ENCODE results near the gene MSLN.

MSLN gene

GRCh38 chr16:776824-777223 lies 16.3 kb downstream of the MSLN start:
- no peak for DNase-seq (ENCODE audit: low spot score)

DNA sequence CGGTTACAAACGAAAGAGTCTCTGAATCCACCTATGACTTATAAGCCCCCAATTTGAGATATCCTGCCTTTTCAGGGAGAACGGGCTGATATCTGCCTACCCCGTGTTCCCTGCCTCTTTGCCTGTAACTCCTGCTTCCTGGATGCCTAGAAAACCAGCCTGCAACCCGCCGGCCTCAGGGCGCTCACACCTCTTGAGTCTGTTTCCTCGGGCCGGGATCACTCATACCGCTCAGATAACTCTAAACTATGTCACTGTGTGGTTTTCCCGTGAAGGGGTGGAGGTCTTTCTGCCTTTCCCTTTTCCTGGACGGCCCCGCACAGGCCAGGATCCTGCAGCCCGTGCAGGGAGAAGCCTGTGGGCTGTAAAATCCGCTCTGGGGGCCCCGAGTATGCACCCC lies 17.3 kb downstream of the MSLN start:
- DNase-seq (ENCODE audit: low spot score): no peak

DNA sequence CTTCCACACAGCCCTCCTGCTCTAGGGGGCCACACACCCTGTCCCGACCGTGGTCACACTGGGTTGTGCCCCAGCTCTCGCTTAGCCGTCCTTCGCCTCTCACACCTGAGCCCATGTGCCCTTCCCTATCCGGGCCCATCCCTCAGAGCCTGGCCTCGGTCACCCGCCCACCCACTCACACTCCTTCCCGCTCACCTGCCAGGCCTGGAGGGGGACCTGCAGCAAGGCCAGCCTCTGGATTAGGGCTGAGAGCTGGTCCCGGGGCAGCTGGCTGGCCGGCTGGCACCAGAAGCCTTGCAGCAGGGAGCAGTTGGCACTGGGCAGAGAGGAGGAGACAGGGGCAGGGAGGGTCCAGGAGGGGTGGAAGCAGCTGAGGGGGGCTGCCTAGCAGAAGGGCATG lies 17.9 kb downstream of the MSLN start:
- no peak for DNase-seq (ENCODE audit: low spot score)

GRCh38 chr16:778909-779527 lies 18.5 kb downstream of the MSLN start:
- DNase-seq (ENCODE audit: low spot score): no peak

DNA sequence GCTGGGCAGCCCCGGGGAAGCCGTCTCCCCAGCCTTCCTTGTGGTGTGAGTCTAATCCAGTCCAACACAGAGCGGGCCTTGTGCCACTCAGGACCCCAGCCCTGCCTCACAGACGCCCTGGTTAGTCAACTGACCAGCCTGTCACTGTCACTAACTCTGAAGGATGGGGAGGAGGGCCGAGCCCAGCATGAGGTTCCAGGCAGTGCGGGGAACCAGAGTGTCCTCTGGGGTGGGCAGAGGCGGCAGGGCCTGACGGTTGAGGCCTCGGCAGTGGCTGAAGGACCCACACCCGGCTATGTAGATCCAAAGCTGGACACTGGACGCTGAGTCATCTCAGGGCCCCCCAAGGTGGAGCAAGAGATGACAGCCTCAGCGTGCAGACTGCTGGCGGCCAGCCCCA lies 19.0 kb downstream of the MSLN start:
- DNase-seq (ENCODE audit: low spot score): no peak

DNA sequence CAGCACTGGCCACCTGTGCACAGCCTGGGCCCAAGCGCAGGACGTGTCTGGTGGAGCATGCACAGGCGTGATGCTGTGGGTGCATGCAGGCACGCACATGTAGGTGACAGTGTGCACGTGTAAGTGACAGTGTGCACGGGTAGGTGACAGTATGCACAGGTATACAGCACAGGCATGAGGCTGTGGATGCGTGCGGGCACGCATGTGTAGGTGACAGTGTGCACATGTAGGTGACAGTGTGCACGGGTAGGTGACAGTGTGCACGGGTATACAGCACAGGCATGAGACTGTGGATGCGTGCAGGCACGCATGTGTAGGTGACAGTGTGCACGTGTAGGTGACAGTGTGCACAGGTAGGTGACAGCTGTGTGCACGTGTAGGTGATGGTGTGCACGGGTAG lies 19.8 kb downstream of the MSLN start:
- no peak for DNase-seq (ENCODE audit: low spot score)

GRCh38 chr16:781346-782010 lies 20.9 kb downstream of the MSLN start:
- DNase-seq (ENCODE audit: low spot score): no peak

DNA sequence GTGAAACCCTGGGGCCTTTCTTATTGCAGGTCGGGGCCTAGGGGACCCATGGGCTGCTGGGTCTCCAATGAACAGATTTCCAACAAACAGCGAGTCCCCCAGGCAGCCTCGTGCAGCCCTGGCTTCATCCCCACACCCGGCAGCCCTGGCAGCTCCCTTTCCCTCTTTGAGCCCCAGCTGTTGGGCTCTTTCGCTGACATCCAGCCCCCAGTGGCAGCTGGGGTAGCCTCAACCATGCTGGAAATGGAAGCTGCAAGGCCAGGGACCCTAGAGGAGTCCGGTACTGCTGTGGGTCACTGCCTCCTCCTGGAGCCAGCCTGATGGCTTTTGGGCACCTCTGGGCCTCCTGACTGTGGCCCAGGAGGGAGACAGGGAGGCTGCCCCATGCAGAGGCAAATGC lies 21.7 kb downstream of the MSLN start:
- DNase-seq (ENCODE audit: low spot score): no peak

DNA sequence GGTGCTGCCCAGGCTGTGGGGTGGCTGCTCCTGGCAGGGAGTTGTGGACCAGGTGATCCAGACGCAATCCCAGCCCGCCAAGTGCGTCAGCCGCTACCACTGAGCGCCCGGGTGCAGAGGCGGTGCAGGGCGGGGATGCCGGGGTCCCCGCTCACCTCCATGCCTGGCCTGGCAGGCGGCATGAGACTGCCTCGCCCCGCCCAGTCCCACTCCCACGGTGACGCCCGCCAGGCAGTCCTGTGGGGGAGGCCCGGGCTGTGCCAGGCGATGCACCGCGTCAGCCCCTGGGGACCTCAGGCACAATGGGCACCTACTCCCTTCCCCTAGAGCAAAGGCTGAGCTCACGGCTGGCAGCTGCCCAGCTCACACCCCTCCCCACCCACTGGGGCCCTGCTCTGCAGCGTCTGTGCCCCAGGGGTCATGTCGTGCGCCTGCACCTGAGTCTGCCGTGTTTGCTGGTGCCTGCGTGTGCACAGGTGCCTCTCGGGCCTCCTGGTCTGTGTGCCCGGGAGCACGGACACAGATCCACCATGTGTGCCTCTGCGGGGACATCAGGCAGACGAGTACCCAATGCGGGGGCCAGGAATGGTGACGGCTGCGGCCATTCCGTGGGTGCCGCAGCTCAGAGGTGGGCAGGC lies 22.4 kb downstream of the MSLN start:
- DNase-seq (ENCODE audit: low spot score): no peak

- no peak for DNase-seq (ENCODE audit: low spot score)
These were observed 23.0 kb downstream of the MSLN start for GRCh38 chr16:783404-784161.

DNA sequence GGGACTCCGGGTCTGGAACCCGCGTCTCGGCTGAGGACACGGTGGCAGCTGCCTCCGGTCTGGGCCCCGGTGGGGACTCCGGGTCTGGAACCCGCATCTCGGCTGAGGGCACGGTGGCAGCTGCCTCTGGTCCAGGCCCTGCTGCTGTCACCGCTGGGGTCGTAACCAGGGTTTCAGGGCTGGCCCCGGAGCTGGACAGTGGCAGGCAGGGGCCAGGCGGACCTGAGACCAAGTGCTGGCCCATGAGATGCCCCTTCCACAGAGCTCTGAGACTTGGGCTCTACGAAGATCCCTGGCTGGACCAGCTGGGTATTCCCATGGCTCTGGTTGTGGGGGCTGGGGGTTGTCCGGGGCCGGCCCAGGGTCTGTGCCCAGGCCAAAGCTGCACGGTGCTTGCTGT lies 23.9 kb downstream of the MSLN start:
- DNase-seq (ENCODE audit: low spot score): no peak

DNA sequence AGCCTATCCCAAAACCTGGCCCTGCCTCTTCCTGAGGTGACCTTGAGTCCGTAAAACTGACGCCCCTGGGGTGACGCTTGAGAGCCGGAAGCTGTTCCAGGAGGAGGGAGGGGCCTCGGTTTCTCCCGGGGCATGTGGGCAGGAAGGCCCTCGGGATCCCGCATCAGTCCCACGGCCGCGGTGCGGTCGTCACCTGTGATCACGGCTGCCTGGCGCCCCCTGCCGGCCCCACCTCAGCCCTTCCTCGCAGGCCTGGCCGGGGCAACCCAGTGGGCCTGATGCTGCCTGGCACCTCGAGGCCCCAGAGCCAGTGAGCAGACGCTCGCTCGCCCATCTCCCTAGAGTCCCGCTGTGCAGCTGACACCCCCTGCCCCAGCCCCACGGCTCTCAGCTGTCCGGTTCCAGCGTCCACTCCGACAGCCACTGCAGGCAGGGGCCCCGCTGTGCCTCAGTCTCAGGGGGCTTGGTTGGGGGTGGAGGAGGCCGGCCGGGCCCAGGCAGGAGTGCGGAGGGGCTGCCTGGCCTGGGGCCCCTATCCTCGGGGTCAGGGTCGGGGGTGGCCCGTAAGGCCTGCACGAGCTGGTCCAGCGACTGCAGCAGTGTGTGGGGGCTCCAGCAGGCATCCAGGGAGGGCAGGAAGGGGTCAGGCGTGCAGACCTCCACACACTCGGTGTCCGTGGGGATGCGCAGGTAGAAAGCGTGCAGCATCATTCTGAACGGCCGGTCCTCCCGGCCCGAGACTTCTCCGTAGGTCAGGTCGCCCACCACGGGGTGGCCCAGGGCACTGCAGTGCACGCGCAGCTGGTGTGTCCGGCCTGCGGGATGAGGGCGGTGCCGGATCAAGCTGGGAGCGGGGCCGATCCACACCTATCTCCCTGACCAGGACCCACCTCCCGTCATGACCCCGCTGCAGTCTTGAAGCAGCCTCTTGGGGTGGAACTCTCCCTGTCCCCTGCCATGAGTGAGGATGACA lies 25.3 kb downstream of the MSLN start:
- DNase-seq (ENCODE audit: low spot score): peak; percentile 74

DNA sequence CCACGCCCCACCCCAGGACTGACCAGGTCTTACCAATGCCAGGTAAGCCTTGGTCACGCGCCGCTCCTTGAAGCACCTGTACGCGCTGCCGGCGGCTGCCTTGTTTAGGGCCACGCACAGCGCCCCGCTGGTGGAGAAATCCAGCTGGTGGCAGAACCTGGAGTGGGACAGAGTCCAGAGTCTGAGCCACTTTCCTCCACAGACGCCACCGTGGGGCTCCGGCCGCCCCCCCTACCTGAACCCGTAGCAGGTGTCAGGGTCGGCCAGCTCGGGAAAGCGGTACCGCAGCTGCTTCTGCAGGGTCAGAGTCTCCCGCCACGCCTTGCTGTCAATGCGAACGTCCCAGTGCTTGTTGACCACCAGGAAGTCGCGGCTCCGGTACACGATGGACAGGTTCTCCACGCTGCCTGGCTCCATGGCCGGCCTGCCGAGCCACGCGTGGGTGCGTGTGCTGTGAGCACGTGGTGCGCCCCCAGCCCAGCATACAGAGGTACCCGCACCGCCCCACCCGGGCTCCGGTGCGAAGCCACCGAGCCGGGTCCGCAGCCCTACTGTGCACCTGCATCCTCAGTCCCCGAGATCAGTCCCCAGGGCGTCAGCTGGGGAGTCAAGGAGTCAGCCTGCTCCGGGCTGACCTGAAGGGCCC lies 26.9 kb downstream of the MSLN start:
- DNase-seq (ENCODE audit: low spot score): no peak

- no peak for DNase-seq (ENCODE audit: low spot score)
These were observed 27.5 kb downstream of the MSLN start, which contains the start of gene RPUSD1 for GRCh38 chr16:787978-788398. TSS of gene RPUSD1 (minus strand) at chr16:788381. CDS start at chr16:787737, 644 bp downstream.

- peak; percentile 100 for DNase-seq (ENCODE audit: low spot score)
These were observed 28.0 kb downstream of the MSLN start, which contains the start of gene CHTF18 for GRCh38 chr16:788399-789126. TSS of gene CHTF18 (plus strand) at chr16:788620. CDS start at chr16:788685, 65 bp downstream.

- DNase-seq (ENCODE audit: low spot score): no peak
These were observed 28.8 kb downstream of the MSLN start for GRCh38 chr16:789191-789850.

DNA sequence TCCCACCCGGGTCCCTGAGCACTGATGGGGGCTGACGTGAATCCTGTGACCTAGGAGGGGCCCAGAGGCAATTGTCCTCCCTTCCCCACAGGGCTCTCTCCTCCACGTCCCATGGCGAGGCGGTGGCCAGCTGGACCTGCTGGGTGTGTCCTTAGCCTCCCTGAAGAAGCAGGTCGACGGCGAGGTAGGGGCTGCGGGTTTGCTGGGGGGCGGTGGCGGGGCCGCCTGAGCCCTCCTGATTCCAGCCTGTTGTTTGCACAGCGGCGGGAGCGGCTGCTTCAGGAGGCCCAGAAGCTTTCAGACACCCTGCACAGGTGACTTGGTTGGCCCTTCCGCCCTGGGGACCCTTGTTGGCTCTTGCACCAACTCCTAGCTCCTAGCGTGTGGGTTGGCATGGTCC lies 29.6 kb downstream of the MSLN start:
- DNase-seq (ENCODE audit: low spot score): no peak

- DNase-seq (ENCODE audit: low spot score): no peak
These were observed 30.6 kb downstream of the MSLN start for GRCh38 chr16:791131-791530.

DNA sequence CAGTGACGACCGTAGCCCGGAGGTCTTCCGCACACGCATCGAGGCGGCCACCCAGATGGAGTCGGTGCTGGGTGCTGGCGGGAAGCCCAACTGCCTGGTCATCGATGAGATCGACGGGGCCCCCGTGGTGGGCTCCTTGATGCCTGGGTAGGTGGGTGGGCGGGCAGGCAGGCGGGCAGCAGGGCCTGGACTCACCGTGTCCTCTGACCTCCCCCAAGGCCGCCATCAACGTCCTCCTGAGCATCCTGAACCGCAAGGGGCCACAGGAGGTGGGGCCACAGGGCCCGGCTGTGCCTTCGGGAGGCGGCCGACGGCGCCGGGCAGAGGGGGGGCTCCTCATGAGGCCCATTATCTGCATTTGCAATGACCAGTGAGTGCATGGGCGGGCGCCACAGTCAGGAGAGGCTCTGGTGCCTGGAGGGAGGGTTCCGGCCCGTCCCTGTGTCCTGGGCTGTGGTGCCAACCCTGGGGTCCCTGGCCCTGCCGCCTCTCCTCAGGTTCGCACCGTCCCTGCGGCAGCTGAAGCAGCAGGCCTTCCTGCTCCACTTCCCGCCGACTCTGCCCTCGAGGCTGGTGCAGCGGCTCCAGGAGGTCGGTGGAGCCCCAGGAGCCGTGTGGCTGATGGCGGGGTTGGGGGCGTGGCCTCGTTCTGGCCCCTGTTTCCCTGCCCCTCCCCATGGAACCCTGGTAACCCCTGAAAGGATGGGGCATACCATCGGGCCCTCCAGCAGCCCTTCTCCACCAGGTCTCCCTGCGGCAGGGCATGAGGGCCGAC lies 31.9 kb downstream of the MSLN start:
- no peak for DNase-seq (ENCODE audit: low spot score)
